MM.1S (cell line): ENCODE measurements around the gene MEDAG.

ENCODE experiments used
- CTCF ChIP-seq: fragments of 300-600 bp; sonication (generic); IDR thresholded peaks from 2 replicates; pipeline ENCODE4 v1.5.1; 2016; ENCODE audit warnings: antibody characterized with exemption, low read length, mixed read lengths
- EZH2 ChIP-seq: fragments of 300-600 bp; sonication (generic); optimal IDR thresholded peaks from 2 replicates; pipeline ENCODE3; 2017; ENCODE audit warnings: low read depth, mild to moderate bottlenecking, antibody characterized with exemption, low read length, mixed read lengths

DNA sequence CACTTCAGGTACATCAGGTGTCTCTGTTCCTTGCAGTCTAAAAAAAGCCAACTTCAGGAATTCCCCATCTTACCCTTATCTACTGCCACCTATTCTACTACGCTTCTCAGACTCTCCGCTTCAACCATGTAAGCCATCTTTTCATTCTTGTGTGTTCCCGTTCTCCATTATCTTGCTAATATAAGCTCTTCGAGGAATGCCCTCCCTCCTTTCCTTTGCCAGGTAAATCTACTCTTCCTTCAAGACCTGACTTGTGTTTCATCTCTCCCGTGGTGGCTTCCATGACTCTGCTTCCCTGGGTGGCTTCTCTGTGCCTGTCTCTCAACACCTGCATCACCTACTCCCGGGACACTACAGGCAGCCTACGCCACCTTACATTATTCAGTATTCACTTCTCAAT lies 42.3 kb upstream of the MEDAG start:
- no peak for TF ChIP-seq EZH2
- no peak for TF ChIP-seq CTCF
